ENCODE data around the gene CDH23.

CDH23 gene

GRCh38 chr10:71475243-71475871 is 78.6 kb downstream of the CDH23 start:
- TF ChIP-seq, protein P1, sequence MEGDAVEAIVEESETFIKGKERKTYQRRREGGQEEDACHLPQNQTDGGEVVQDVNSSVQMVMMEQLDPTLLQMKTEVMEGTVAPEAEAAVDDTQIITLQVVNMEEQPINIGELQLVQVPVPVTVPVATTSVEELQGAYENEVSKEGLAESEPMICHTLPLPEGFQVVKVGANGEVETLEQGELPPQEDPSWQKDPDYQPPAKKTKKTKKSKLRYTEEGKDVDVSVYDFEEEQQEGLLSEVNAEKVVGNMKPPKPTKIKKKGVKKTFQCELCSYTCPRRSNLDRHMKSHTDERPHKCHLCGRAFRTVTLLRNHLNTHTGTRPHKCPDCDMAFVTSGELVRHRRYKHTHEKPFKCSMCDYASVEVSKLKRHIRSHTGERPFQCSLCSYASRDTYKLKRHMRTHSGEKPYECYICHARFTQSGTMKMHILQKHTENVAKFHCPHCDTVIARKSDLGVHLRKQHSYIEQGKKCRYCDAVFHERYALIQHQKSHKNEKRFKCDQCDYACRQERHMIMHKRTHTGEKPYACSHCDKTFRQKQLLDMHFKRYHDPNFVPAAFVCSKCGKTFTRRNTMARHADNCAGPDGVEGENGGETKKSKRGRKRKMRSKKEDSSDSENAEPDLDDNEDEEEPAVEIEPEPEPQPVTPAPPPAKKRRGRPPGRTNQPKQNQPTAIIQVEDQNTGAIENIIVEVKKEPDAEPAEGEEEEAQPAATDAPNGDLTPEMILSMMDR (IDR thresholded peaks at IDR 0.05) = no peak

- TF ChIP-seq, protein P1 (IDR thresholded peaks at IDR 0.05) = no peak
These were observed 79.7 kb downstream of the CDH23 start for GRCh38 chr10:71476228-71477011.

- TF ChIP-seq, protein P1 (IDR thresholded peaks at IDR 0.05) = no peak
These were observed 81.5 kb downstream of the CDH23 start for GRCh38 chr10:71478173-71478572.

DNA sequence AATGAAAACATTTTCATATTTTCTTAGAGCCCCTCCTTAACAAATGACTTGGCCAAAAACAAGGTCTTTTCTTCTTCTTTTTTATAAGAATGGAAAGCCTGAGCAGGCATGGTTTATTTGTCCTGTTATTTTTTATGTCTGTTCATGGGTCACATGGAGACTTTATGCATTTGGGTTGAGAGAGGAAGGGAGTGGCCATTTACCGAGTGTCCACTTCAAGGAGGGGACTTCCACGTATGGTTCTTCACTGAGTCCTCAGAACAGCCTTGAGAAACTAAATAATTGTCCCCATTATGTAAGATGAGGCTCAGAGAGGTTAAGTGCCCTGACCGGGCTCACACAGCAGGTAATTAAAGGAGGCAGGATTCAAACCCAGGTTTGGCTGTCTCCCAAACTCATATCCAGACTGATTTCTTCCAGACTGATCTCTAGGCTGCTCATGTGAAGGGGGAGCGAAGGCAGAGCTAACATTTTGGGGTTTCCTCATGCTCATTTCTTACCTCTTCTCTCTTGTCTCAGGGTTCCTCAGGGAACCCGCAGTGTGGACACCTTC is 82.2 kb downstream of the CDH23 start:
- TF ChIP-seq, protein P1 (IDR thresholded peaks at IDR 0.05) = no peak

DNA sequence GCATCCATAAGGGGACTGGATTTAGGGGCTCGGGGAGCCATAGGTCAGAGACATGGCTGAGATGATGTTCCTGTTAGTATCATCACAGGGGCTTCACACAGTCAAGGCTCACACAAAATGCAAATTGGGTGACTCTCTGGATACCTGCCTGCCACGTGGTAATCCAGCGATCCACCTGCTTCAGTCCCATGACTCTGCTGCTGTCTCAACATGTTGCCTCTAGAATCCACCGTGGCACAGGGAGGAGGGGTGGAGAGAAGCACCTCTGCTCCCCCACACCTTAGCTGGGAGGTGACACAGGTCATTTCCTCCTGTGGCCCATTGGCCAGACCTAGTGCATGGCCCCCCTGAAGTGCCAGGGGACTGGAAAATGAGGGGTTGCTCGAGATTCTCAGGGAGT is 83.1 kb downstream of the CDH23 start:
- TF ChIP-seq, protein P1 (IDR thresholded peaks at IDR 0.05) = no peak

GRCh38 chr10:71480662-71481061 is 83.9 kb downstream of the CDH23 start:
- TF ChIP-seq, protein P1 (IDR thresholded peaks at IDR 0.05) = no peak

GRCh38 chr10:71481746-71482410 is 85.2 kb downstream of the CDH23 start:
- TF ChIP-seq, protein P1 (IDR thresholded peaks at IDR 0.05) = no peak

All from LNCAP (cell line).